ENCODE measurements around the gene KLHL3.

KLHL3 gene

DNA sequence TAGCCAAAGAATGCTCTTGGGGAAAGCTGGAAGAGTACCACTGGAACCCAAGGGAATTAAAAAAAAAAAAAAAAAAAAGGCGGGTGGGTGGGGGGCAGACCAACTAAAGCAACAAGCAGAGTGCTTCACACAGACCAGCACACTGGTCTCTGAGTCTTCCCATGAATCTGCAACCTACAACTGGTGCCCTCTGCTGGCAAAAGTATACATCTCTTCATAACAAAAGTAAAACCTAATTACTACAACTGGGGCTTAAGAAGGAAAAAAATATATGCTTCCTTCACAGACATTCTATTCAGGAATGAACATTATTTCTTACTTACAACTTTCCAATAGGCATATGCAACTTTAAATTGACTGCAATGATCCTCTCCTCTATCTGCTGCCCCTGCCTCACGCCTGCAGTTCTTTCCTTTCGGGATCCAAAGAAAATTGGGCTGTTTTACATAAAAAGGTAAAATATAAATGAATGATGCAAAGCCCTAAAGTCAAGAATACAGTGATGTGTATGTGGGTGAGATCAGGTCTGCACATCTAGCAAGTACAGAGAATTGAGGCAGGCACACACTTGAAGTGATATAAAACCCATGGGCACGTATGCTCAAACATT lies 7.2 kb upstream of the KLHL3 start:
- DNase-seq: no peak

GRCh38 chr5:137741718-137742117 lies 5.8 kb upstream of the KLHL3 start:
- no peak for DNase-seq

- DNase-seq: no peak
These were observed 3.8 kb upstream of the KLHL3 start for GRCh38 chr5:137739737-137740136.

- DNase-seq: no peak
These were observed 3.1 kb upstream of the KLHL3 start for GRCh38 chr5:137738947-137739346.

DNA sequence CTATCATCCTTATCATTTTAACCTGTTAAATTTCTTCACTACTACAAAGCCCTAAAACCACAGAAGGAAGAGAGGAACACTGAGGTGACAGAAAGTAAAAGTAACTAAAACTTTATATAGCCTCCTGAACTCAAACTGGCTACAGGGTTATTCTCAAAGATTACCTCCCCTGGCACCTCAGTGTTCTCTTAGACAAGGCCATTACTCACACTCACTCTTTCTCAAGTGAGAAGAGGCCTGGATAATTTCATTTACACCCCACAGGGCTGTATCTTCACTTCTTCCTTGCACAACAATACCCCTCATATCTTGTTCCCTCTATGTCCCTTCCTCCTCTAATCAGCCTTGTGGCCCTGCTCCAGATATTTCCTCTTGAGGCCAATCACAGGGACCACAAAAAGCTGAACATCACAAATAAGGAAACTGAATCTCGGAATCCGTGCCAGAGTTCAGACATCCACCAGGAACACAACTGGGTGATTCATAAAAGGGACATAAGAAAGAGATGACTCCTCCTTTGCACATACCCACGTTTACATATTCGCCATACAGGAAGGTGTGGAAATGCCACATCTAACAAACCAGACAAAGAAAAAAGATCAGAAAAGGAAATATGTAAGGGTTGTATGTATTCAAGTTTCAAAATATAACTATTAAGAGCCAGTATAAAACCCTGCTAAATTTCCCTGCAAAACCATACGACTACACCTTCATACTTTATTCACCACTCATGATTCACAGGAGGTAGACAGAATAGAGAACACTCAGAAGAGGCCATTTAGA lies 1.7 kb upstream of the KLHL3 start:
- DNase-seq: no peak

GRCh38 chr5:137736496-137736895 lies 607 bp upstream of the KLHL3 start:
- DNase-seq: no peak

DNA sequence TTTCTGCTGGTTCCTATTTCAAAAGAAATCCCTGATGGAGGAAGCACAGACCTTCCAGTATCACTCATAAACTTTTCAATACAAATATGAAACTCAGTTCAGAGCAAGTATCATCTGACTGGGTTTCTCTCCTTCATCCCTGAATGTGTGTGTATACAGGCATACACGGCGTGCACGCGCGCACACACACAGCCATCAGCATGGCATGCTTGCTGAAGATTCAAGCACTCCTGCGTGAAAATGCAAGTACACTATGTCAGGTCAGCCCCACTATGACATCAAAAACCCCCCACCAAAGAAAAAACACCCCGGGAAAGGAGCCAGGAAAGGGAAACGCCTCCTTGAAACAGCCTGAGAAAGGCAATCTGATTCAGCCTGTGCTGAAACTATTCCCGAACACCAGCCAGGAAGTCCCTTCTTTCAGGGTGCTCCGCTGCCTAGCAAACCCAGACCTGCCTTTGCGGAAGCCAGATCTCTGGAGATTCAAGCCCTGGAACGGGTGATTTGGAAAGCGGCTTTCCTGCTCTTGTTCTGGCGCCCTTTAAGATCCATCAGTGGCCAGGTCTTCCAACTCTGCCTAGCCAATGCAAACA lies 831 bp downstream of the KLHL3 start:
- DNase-seq: no peak

- no peak for DNase-seq
These were observed 1.6 kb downstream of the KLHL3 start for GRCh38 chr5:137734331-137734730.

DNA sequence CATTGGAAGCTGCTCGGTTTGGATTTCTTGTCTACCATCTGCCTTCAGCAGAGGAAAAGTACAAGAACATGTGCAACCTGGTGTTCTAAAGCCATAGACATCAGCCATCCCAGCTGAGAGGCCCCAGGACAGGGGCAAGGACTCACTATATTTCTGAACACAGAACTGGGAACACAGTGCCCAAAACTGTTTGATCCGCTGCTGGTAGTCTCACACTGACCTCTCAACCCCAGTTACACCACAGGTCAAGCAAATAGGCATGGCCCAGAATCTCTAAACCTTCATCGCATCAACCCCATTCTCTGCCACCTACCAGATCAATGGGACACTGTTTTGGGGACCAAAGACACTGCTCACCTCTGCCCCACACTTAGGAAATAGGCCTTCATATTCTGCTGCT lies 2.0 kb downstream of the KLHL3 start:
- DNase-seq: no peak

DNA sequence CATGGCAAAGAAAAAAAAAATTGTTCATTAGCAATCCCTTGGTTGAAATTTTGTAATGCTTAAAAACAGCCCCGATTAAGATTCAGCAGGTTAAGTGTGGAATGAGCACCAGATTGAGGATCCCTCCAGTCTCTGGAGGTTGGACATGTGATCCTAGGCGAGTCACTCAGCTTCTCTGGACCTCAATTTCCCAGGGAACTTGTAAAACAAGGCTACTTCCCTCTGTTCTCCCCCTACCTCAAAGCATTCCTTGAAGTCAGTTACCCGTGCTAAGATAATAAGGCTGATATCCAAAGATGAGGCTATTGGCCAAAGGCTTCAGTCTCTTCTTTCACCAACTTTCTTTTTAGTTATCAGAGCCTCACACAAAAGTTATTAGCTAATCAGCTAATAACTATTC lies 2.9 kb downstream of the KLHL3 start:
- no peak for DNase-seq

DNA sequence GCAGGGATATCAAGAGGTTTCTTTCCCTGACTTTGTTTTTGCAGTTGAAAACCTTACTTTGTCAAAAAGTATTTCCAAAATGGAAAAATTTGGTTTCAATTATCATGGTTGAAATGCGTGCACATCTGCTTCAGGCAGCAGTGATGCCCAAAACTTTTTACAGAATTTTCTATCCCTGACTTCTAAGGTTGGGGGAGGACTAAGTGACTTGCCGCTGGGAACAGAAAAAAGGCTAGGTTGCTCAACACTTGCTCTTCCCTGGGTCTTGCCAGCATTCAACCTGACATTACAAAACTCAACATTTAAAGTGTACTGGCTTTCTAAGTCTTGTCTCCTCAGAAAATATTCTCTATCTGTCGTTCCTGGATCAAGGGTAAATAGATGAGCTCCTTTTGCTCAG lies 4.7 kb downstream of the KLHL3 start:
- no peak for DNase-seq

- DNase-seq: no peak
These were observed 5.6 kb downstream of the KLHL3 start for GRCh38 chr5:137730336-137730735.

DNA sequence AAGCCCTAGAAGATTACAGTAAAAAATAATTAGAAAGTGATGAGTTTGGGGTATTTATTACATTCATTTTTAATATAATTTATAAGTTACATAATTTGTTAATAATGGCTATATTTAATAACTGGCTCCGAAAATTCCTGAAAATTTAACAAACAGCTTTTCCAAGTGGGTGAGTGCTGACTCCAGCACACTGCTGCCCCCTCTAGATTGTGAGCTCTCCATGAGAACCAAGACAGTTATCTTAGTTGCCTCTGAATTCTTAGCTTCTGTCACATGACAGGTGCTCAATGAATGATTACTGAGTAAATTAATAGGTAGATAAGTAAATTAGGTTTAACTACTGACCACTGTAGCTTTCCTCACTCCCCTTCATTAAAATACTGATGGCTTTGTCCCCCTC lies 7.8 kb downstream of the KLHL3 start:
- DNase-seq: no peak

DNA sequence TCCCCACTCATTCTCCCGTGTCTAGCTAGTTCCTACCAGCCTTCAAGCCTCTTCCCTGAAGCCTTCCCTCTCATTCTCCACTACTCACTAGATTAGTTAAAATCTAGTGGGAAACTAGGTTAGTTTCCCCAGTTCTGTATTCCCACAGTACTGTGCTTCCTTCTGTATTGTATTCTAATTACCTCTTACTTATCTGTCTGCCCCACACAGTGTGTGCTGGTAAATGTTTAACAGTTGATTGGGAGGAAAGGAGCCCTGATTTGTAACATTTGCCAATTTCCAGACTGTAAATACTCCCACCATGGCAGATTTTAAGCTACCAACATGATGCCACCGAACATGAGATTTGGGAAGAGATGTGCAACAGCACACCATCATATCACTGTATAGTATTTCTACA lies 8.3 kb downstream of the KLHL3 start:
- no peak for DNase-seq

DNA sequence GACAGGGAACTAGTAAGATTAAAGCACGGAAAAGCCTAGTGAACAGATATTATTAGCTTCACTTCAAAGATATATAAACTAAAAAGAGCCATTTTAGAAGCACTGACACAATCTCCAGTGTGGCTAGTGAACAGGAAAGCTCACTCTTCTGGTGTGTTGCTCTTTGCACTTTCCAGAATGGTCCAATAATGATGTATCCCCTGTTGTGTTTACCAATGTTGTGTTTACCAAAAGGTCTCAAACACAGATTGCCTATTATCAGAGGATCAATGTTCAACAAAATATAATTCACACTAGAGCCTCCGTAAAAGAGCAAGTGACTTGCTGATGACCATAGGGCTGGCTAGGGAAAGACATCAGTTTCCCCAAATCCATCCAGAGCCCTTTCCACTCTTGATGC lies 11.6 kb downstream of the KLHL3 start:
- no peak for DNase-seq

DNA sequence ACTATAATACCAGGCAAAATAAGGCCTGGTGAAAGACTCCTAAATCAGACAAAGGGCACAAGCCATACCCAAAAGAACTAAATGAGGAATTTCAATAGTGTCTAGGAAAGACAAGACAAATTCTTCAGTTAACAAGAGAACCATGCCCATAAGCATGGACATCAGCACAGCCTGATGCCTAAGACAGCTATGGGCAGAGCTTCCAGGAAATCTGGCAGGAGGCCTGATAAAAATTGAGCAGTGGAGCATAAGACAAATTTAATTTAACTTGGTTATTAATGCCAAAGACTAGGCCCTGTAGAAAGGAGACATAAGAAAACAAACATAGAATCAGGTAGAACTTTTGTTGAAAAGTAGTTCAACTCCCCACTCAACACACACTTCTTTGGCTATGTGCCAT lies 17.3 kb downstream of the KLHL3 start:
- no peak for DNase-seq

DNA sequence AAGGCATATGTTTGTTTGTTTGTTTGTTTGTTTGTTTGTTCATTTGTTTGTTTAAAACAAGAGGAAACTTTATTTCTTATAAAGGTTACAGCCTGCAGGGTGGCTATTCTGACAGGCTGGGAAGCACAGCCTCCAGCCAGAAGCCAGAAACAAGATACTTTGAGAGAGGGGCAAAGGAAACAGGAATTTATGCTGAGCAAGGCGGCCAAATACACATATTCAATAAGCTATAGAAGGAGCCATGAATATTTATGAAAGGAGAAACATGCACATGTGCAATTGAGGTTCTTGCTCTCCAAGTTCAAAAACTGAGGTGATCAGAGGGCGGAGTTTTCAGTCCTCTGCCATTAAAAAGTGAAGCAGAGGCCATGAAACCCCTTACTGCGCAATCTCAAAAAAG lies 19.6 kb downstream of the KLHL3 start:
- DNase-seq: no peak

DNA sequence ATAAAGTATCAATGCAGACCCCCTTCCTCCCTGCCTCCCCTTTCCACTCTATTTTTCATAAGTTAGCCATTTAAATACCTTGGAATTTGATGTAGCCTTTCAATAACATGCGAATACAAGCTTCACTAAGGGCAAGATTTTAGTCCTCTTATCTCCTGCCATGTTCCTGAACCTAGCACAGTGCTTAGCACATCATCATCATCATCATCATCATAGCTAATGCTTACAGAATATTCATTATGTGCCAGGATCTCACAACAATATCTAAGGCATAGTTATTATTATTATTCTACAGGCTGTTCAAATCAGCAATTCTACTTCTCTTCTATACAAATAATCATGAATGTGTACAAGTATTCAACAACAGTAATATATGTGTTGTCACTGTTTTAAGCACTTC lies 20.4 kb downstream of the KLHL3 start:
- no peak for DNase-seq

- DNase-seq: no peak
These were observed 20.9 kb downstream of the KLHL3 start for GRCh38 chr5:137714946-137715345.

GRCh38 chr5:137714494-137714893 lies 21.4 kb downstream of the KLHL3 start:
- no peak for DNase-seq

GRCh38 chr5:137712139-137712667 lies 23.7 kb downstream of the KLHL3 start:
- no peak for DNase-seq

GRCh38 chr5:137710086-137710485 lies 25.8 kb downstream of the KLHL3 start:
- DNase-seq: no peak

DNA sequence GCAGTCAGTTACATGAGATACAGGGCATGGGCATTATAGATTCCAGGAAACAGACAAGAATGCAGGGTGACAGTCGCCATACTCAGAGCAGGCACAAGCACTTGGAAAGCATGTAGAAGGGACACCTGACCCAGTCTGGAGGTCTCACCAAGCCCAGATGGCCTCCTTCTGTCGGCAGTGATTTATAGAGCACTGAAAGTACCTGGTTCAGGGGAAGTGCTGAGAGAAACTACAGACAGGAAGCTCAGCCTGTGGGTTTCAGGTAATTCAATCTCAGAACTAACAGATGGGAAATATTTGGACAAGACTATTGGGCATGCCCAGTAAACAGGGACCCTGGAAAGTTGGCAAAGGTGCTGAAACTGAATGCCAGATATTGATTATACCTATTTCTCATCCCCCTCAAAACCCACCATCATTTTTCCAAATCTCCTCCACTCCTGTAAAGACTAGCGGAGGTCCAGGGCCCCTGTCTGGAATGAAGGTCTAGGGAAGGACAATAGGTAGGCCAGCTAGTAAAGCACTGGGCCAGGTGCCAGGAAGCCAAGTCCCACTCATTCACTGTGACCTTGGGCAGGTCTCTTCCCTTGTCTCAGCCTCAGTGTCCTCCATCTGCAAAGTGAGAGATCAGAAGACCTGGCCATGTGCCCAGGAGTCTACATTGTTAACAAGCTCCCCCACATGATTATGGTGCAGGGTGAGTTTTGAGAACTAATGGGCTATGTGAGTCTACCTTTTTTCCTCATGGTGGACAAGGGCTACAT lies 26.9 kb downstream of the KLHL3 start:
- DNase-seq: no peak
